ENCODE measurements around the gene ERG.

GRCh38 chr21:38351176-38351959 is 146.9 kb downstream of the ERG start:
- TF ChIP-seq TAF1 (IDR thresholded peaks at IDR 0.05; ENCODE audit: low read depth), result no peak
- no peak for TF ChIP-seq EP300 (conservative IDR thresholded peaks at IDR 0.05; ENCODE audit: poor library complexity, severe bottlenecking)
- no peak for TF ChIP-seq EZH2 (IDR thresholded peaks at IDR 0.05; ENCODE audit: borderline replicate concordance, insufficient read depth, low read length, poor library complexity, severe bottlenecking)
- TF ChIP-seq CTCF (IDR thresholded peaks at IDR 0.05; ENCODE audit: poor library complexity, severe bottlenecking), result no peak
- TF ChIP-seq POLR2AphosphoS5 (IDR thresholded peaks at IDR 0.05), result no peak
- no peak for TF ChIP-seq REST (IDR thresholded peaks at IDR 0.05; ENCODE audit: borderline replicate concordance)
